ENCODE results near the gene HPGD. TPM values are rescaled to one million over a fixed set of nuclear protein-coding genes. Genes with fewer than 3 reads are reported as not detected.

Gene HPGD
- total and polyA plus RNA-seq, 8 donors = 0.08 to 3.9 (median 1.3) TPM

DNA sequence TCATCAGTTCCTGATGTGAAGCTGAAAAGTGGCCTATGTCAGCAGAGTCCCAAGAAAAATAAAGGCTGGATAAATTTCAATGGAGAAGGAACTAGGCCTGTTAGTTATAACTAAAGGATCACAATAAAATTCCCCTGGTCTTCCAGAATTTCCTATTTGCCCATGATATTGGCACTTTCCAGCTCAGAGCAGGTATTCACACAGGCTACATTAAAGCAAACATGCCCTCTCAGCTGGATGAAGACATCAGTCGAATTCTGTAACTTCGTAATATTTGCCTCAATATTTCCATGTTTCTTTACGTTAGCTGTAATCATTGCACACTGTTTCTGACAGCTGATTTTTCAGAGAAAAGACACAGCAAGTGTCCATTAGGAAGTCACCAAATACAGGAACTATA is 9.5 kb downstream of the HPGD start:
- Histone ChIP-seq H3K27me3 (no peaks in the 10 kb centered on the region), H3K27ac (no peak overlapping the region), H3K36me3 (no peaks in the 10 kb centered on the region), H3K9me3 (no peaks in the 10 kb centered on the region), H3K4me1 (no peaks in the 10 kb centered on the region), H3K4me3 (no peak overlapping the region)
- no peak for ATAC-seq
- FAIRE-seq = no peak
- intact Hi-C loops (cut with DNase I) = no loop called here
- WGBS, 2 donors = 61 to 74% methylated on average over 3 of the region's 3 CpGs
- DNase-seq = no peak
- TF ChIP-seq, protein P1, sequence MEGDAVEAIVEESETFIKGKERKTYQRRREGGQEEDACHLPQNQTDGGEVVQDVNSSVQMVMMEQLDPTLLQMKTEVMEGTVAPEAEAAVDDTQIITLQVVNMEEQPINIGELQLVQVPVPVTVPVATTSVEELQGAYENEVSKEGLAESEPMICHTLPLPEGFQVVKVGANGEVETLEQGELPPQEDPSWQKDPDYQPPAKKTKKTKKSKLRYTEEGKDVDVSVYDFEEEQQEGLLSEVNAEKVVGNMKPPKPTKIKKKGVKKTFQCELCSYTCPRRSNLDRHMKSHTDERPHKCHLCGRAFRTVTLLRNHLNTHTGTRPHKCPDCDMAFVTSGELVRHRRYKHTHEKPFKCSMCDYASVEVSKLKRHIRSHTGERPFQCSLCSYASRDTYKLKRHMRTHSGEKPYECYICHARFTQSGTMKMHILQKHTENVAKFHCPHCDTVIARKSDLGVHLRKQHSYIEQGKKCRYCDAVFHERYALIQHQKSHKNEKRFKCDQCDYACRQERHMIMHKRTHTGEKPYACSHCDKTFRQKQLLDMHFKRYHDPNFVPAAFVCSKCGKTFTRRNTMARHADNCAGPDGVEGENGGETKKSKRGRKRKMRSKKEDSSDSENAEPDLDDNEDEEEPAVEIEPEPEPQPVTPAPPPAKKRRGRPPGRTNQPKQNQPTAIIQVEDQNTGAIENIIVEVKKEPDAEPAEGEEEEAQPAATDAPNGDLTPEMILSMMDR (IDR thresholded peaks at IDR 0.05) = no peak

- FAIRE-seq (no peak), ATAC-seq (no peak), DNase-seq (no peak)
- no peaks in the 10 kb centered on the region for H3K27me3 ChIP-seq
- H3K9me3 ChIP-seq = no peaks in the 10 kb centered on the region
- H3K27ac ChIP-seq = no peak overlapping the region
- TF ChIP-seq, protein P1 (IDR thresholded peaks at IDR 0.05) = no peak
- H3K36me3 ChIP-seq = no peaks in the 10 kb centered on the region
- no peaks in the 10 kb centered on the region for H3K4me1 ChIP-seq
- intact Hi-C loops (cut with DNase I) = no loop called here
- 72 to 74% methylated on average over 4 of the region's 4 CpGs for WGBS, 2 donors
- H3K4me3 ChIP-seq = no peak overlapping the region
These were observed 16.4 kb downstream of the HPGD start for GRCh38 chr4:174505892-174506291.

DNA sequence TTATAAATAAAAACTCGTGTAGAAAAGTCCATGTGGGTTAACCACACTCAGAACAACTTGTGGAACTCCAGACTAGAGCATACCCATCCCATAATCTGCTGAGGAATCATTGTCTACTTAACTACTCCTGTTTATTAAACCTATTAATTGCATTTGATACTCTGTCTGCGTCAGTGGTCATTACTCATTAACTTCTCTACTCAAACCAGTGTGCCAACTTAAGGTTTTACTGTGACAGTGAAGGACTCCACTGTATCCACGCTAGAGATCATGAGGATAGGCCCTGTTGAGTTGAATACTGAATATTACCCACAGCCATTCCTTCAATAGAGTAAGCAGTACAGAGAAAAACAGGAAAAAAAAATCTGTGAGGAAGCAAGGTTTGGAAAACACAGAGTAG is 17.3 kb downstream of the HPGD start:
- ATAC-seq = no peak
- intact Hi-C loops (cut with DNase I) = no loop called here
- H3K27me3 ChIP-seq = no peaks in the 10 kb centered on the region
- 30 to 41% methylated on average over 3 of the region's 3 CpGs for WGBS, 2 donors
- H3K9me3 ChIP-seq = no peaks in the 10 kb centered on the region
- TF ChIP-seq, protein P1 (IDR thresholded peaks at IDR 0.05) = no peak
- no peak overlapping the region for H3K27ac ChIP-seq
- no peak for FAIRE-seq
- no peak overlapping the region for H3K4me3 ChIP-seq
- no peaks in the 10 kb centered on the region for H3K4me1 ChIP-seq
- no peaks in the 10 kb centered on the region for H3K36me3 ChIP-seq
- DNase-seq = no peak

DNA sequence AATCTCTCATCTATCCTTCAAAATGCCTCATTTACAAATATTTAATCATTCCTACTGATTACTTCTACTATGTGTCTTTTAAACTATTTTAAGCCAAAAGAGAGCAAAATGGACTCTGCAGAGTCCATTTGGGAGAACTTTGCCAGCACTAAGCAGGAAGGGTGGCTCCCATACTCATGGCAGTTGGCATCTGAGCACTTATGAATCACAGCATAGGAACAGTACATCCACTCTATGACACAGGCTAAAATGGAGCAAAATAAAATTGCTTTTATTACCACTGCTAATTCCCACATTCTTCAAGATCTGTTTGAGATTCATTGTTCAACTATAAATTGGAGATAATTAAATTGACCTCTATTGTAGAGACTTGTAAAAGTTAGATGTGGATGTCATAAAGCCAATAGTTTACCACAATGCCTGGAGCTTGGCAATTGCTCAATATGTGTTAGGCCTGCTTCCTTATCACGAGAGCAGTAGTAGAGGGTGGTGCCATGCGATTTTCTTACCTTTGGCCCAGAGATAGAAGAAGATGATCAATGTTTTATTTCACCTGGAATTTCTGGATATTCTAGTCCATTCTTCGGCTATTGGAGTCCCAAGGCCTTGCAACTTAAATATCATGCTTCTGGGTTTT is 19.1 kb downstream of the HPGD start:
- TF ChIP-seq, protein P1 (IDR thresholded peaks at IDR 0.05) = no peak
- Histone ChIP-seq H3K4me3 (no peak overlapping the region), H3K36me3 (no peaks in the 10 kb centered on the region), H3K27ac (no peak overlapping the region), H3K4me1 (no peaks in the 10 kb centered on the region), H3K27me3 (no peaks in the 10 kb centered on the region), H3K9me3 (no peaks in the 10 kb centered on the region)
- DNase-seq (no peak), FAIRE-seq (no peak), ATAC-seq (no peak)
- 68 to 70% methylated on average over 3 of the region's 3 CpGs for WGBS, 2 donors
- intact Hi-C loops (cut with DNase I) = no loop called here

GRCh38 chr4:174496631-174497432 is 25.5 kb downstream of the HPGD start:
- no peaks in the 10 kb centered on the region for H3K9me3 ChIP-seq
- ATAC-seq (no peak), FAIRE-seq (peak; percentile 51), DNase-seq (no peak)
- 87 to 88% methylated on average over 3 of the region's 3 CpGs for WGBS, 2 donors
- H3K36me3 ChIP-seq = no peaks in the 10 kb centered on the region
- no peaks in the 10 kb centered on the region for H3K4me1 ChIP-seq
- H3K4me3 ChIP-seq = no peak overlapping the region
- no peaks in the 10 kb centered on the region for H3K27me3 ChIP-seq
- intact Hi-C loops (cut with DNase I) = no loop called here
- no peak overlapping the region for H3K27ac ChIP-seq
- TF ChIP-seq, protein P1 (IDR thresholded peaks at IDR 0.05) = no peak
